Spleen (tissue), 11 donors: ENCODE measurements around the gene LGALSL. TPM values are rescaled to one million over a fixed set of nuclear protein-coding genes. Genes with fewer than 3 reads are reported as not detected.

Experiments
- DNase-seq: peaks from one replicate; pipeline ENCODE4 v3.0.0-alpha.2; 2020
- H3K27ac ChIP-seq, 8 donors: fragments of 200-600 bp; sonication (generic) in 7 of 8; 1 replicate in 4 of 8; 2 replicates in 4 of 8; pipeline versions ENCODE4 v1.5.0 to v1.8.0; 2016 to 2021; ENCODE audit warnings: inconsistent platforms in 4 of 8, mild to moderate bottlenecking in 4 of 8, moderate library complexity in 1 of 8
- H3K27me3 ChIP-seq, 7 donors: fragments of 200-600 bp; sonication (generic) in 6 of 7; replicated peaks in 1 of 7; 1 replicate in 4 of 7; 2 replicates in 3 of 7; pipeline versions ENCODE4 v1.5.0 to v1.8.0; 2016 to 2021; ENCODE audit warnings: inconsistent platforms in 3 of 7, mild to moderate bottlenecking in 1 of 7
- H3K36me3 ChIP-seq, 6 donors: fragments of 200-600 bp; sonication (generic) in 5 of 6; 1 replicate in 4 of 6; 2 replicates in 2 of 6; pipeline versions ENCODE4 v1.5.0 to v1.8.0; 2016 to 2021; ENCODE audit warnings: inconsistent platforms in 2 of 6
- H3K4me1 ChIP-seq, 6 donors: fragments of 200-600 bp; sonication (generic) in 5 of 6; 1 replicate in 3 of 6; 2 replicates in 3 of 6; pipeline versions ENCODE4 v1.5.0 to v1.8.0; 2016 to 2021; ENCODE audit warnings: inconsistent platforms in 3 of 6
- H3K4me3 ChIP-seq, 8 donors: fragments of 200-600 bp; sonication (generic) in 7 of 8; 1 replicate in 4 of 8; 2 replicates in 4 of 8; pipeline versions ENCODE4 v1.5.0 to v1.8.0; 2016 to 2021; ENCODE audit warnings: inconsistent platforms in 4 of 8, mild to moderate bottlenecking in 4 of 8, moderate library complexity in 2 of 8
- H3K9me3 ChIP-seq, 8 donors: fragments of 200-600 bp; sonication (generic) in 7 of 8; 1 replicate in 4 of 8; 2 replicates in 4 of 8; pipeline versions ENCODE4 v1.5.0 to v1.8.0; 2016 to 2021; ENCODE audit warnings: inconsistent platforms in 4 of 8
- CTCF ChIP-seq, 11 experiments: fragments of 200-600 bp in 7 of 11; fragments of 450-650 bp in 4 of 11; sonication (generic) in 4 of 11; IDR thresholded peaks in 8 of 11; conservative IDR thresholded peaks in 3 of 11; 1 replicate in 7 of 11; 2 replicates in 4 of 11; pipeline versions ENCODE4 v1.4.0 to v1.8.0; 2016 to 2021; ENCODE audit warnings: antibody characterized with exemption in 11 of 11, inconsistent platforms in 4 of 11, mild to moderate bottlenecking in 1 of 11
- POLR2A ChIP-seq, 3 donors: fragments of 450-650 bp; IDR thresholded peaks; one replicate each; pipeline ENCODE4 v1.5.1; 2017; ENCODE audit warnings: antibody characterized with exemption in 3 of 3, mild to moderate bottlenecking in 1 of 3
- POLR2AphosphoS5 ChIP-seq, 3 donors: sonication (generic); formaldehyde crosslinking; IDR thresholded peaks; one replicate each; pipeline ENCODE4 v1.5.1; 2017; ENCODE audit warnings: antibody characterized with exemption in 3 of 3
- WGBS, 5 donors: extraction: QIAGEN DNeasy Blood & Tissue Kit in 3 of 5; methylation state at CpG; one replicate each; pipeline versions ENCODE4 v1.1.5 to v1.1.7; 2013 to 2018; 5-methylcytosine and 5-hydroxymethylcytosine counted together
- intact Hi-C: fragments of 100-400 bp; cut with DNase I; formaldehyde crosslinking; loops from one replicate; pipeline ENCODE4 v1.15.0; 2023; ENCODE audit warnings: low total_unique reads
- polyA plus RNA-seq, 3 donors: library from polyadenylated mRNA; stranded (reverse); fragments of 200-250 nt; gene quantifications; one replicate each; pipeline ENCODE4 v1.2.1, GENCODE V29; 2013
- total RNA-seq, 7 donors: library from RNA; depleted of rRNA in 3 of 7; stranded (reverse); fragments of >200 nt in 3 of 7; fragmentation: NEBNext Ultra II Directional in 4 of 7; extraction: Animal tissue kit (Norgen Biotek cat#: 25700) in 4 of 7; gene quantifications; one replicate each; pipeline versions ENCODE4 v1.1.0 to v1.2.1, GENCODE V29; 2016 to 2021
- donor health status: healthy with polysubstance abuse.
- donor health status: DM: no; HTN: no; CAD: no; lungs with moderate emphysema.
- donor health status: DM: no; HTN: no; CAD: no.
- donor health status: Bipolar disorder and iron deficiency.
- donor health status: healthy.
- donor health status: DM: no; HTN: no; CAD: no.
- donor health status: DM: yes; HTN: yes; CAD: no.

LGALSL gene
- total and polyA plus RNA-seq, 10 donors: 2.4 to 16.6 (median 12.7) TPM

GRCh38 chr2:64487256-64488049 lies 33.5 kb downstream of the LGALSL start:
- Histone ChIP-seq H3K4me1 (peaks cover 4 to 35% (median 14%) of the 10 kb centered on the region in 6 donors), H3K9me3 (no peaks in the 10 kb centered on the region), H3K27me3 (no peaks in the 10 kb centered on the region), H3K4me3 (no peak overlapping the region), H3K27ac (no peak overlapping the region), H3K36me3 (no peaks in the 10 kb centered on the region)
- no peak for DNase-seq
- WGBS, 5 donors: 55 to 68% (median 64%) methylated on average over 10 of the region's 10 CpGs
- intact Hi-C loops: loop anchor here (2.0 to 5.0 kb wide), 2 partner anchors 157 to 435 kb away; no protein-coding TSS in a partner anchor
- TF ChIP-seq POLR2A (IDR thresholded peaks at IDR 0.05): no peak

- H3K27ac ChIP-seq: no peak overlapping the region
- peaks cover 4 to 27% (median 14%) of the 10 kb centered on the region in 6 donors for H3K4me1 ChIP-seq
- intact Hi-C loops: loop anchor here (5.0 kb wide), 1 partner anchor 436 kb away; no protein-coding TSS in a partner anchor
- no peaks in the 10 kb centered on the region for H3K9me3 ChIP-seq
- WGBS, 5 donors: 43 to 53% (median 49%) methylated on average over 18 to 20 of the region's 20 CpGs
- peak; percentile 92 for DNase-seq
- H3K36me3 ChIP-seq: no peaks in the 10 kb centered on the region
- peak in 1 of 3 donors; percentile 10 for TF ChIP-seq POLR2AphosphoS5 (IDR thresholded peaks at IDR 0.05)
- TF ChIP-seq POLR2A (IDR thresholded peaks at IDR 0.05): no peak
- TF ChIP-seq CTCF (IDR thresholded peaks at IDR 0.05 in 8 of 11, conservative IDR thresholded peaks at IDR 0.05 in 3 of 11): peak; percentile 85 to 99 (median 97)
- H3K27me3 ChIP-seq: no peaks in the 10 kb centered on the region
- no peak overlapping the region for H3K4me3 ChIP-seq
Measured at GRCh38 chr2:64488050-64488974, 34.4 kb downstream of the LGALSL start.

- TF ChIP-seq POLR2A (IDR thresholded peaks at IDR 0.05) (no peak), CTCF (IDR thresholded peaks at IDR 0.05 in 8 of 11, conservative IDR thresholded peaks at IDR 0.05 in 3 of 11) (no peak), POLR2AphosphoS5 (IDR thresholded peaks at IDR 0.05) (no peak)
- no peaks in the 10 kb centered on the region for H3K9me3 ChIP-seq
- H3K27ac ChIP-seq: no peak overlapping the region
- no peak for DNase-seq
- H3K4me3 ChIP-seq: no peak overlapping the region
- H3K36me3 ChIP-seq: no peaks in the 10 kb centered on the region
- 45 to 71% (median 63%) methylated on average over 4 to 5 of the region's 5 CpGs for WGBS, 5 donors
- H3K27me3 ChIP-seq: no peaks in the 10 kb centered on the region
- intact Hi-C loops: loop anchor here (5.0 kb wide), 1 partner anchor 437 kb away; no protein-coding TSS in a partner anchor
- peaks cover 4 to 27% (median 14%) of the 10 kb centered on the region in 6 donors for H3K4me1 ChIP-seq
Measured at GRCh38 chr2:64489081-64489751, 35.3 kb downstream of the LGALSL start.

- H3K9me3 ChIP-seq: no peaks in the 10 kb centered on the region
- DNase-seq: no peak
- H3K36me3 ChIP-seq: no peaks in the 10 kb centered on the region
- intact Hi-C loops: no loop called here
- no peak overlapping the region for H3K4me3 ChIP-seq
- WGBS, 5 donors: 85 to 93% (median 86%) methylated on average over 4 of the region's 4 CpGs
- peaks cover 4 to 27% (median 14%) of the 10 kb centered on the region in 6 donors for H3K4me1 ChIP-seq
- no peaks in the 10 kb centered on the region for H3K27me3 ChIP-seq
- H3K27ac ChIP-seq: no peak overlapping the region
- TF ChIP-seq CTCF (IDR thresholded peaks at IDR 0.05 in 8 of 11, conservative IDR thresholded peaks at IDR 0.05 in 3 of 11): no peak
- no peak for TF ChIP-seq POLR2A (IDR thresholded peaks at IDR 0.05)
- TF ChIP-seq POLR2AphosphoS5 (IDR thresholded peaks at IDR 0.05): no peak
Measured at GRCh38 chr2:64491426-64491825, 37.5 kb downstream of the LGALSL start.
